ENCODE measurements around the gene PIEZO1. TPM values are rescaled to one million over a fixed set of nuclear protein-coding genes. Genes with fewer than 3 reads are reported as not detected.
A peak's percentile ranks its signal among the peaks of the same experiment; 100 is the strongest.

The PIEZO1 gene
- total RNA-seq, 1 experiment from 2014 or later: 224 TPM

GRCh38 chr16:88705076-88705684 lies 79.8 kb downstream of the PIEZO1 start:
- H3K27me3 ChIP-seq (ENCODE audit: insufficient read depth, low read length): no peaks in the 10 kb centered on the region
- CTCF ChIA-PET: interaction anchor here (0.6 to 1.1 kb wide), 3 partner anchors 25 to 594 kb away, joined by 3 to 5 read pairs (median 3); no protein-coding TSS in a partner anchor
- BruUV-seq (replicated peaks): TSS peak; percentile 64
- no peaks in the 10 kb centered on the region for H3K9me3 ChIP-seq (ENCODE audit: control insufficient read depth in 1 of 2, insufficient read depth in 1 of 2, low read depth in 1 of 2, low read length in 2 of 2)
- ATAC-seq: no peak
- TF ChIP-seq MAX (IDR thresholded peaks at IDR 0.05) (no peak), SP1 (IDR thresholded peaks at IDR 0.05; ENCODE audit: low read depth) (no peak), ZBTB33 (IDR thresholded peaks at IDR 0.05; ENCODE audit: extremely low read depth, insufficient replicate concordance, low read length) (no peak), JUND (IDR thresholded peaks at IDR 0.05) (no peak), ELF1 (IDR thresholded peaks at IDR 0.05; ENCODE audit: borderline replicate concordance, low read depth) (no peak), EZH2 (IDR thresholded peaks at IDR 0.05) (no peak), CBX3 (IDR thresholded peaks at IDR 0.05; ENCODE audit: low read depth) (no peak), FOSL1 (IDR thresholded peaks at IDR 0.05; ENCODE audit: low read depth) (no peak), CEBPB (IDR thresholded peaks at IDR 0.05; ENCODE audit: low read depth) (no peak), EZH2phosphoT487 (IDR thresholded peaks at IDR 0.05; ENCODE audit: borderline replicate concordance) (no peak), RAD21 (IDR thresholded peaks at IDR 0.05; ENCODE audit: low read depth) (no peak), SIN3A (IDR thresholded peaks at IDR 0.05; ENCODE audit: low read depth) (no peak), TCF7L2 (IDR thresholded peaks at IDR 0.05; ENCODE audit: borderline replicate concordance, extremely low read depth, insufficient read depth, insufficient read length) (no peak), POLR2AphosphoS5 (IDR thresholded peaks at IDR 0.05; ENCODE audit: low read depth, low read length) (no peak)
- TF ChIP-seq, protein P1, sequence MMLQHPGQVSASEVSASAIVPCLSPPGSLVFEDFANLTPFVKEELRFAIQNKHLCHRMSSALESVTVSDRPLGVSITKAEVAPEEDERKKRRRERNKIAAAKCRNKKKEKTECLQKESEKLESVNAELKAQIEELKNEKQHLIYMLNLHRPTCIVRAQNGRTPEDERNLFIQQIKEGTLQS (IDR thresholded peaks at IDR 0.05): no peak
- TF ChIP-seq, protein P2, sequence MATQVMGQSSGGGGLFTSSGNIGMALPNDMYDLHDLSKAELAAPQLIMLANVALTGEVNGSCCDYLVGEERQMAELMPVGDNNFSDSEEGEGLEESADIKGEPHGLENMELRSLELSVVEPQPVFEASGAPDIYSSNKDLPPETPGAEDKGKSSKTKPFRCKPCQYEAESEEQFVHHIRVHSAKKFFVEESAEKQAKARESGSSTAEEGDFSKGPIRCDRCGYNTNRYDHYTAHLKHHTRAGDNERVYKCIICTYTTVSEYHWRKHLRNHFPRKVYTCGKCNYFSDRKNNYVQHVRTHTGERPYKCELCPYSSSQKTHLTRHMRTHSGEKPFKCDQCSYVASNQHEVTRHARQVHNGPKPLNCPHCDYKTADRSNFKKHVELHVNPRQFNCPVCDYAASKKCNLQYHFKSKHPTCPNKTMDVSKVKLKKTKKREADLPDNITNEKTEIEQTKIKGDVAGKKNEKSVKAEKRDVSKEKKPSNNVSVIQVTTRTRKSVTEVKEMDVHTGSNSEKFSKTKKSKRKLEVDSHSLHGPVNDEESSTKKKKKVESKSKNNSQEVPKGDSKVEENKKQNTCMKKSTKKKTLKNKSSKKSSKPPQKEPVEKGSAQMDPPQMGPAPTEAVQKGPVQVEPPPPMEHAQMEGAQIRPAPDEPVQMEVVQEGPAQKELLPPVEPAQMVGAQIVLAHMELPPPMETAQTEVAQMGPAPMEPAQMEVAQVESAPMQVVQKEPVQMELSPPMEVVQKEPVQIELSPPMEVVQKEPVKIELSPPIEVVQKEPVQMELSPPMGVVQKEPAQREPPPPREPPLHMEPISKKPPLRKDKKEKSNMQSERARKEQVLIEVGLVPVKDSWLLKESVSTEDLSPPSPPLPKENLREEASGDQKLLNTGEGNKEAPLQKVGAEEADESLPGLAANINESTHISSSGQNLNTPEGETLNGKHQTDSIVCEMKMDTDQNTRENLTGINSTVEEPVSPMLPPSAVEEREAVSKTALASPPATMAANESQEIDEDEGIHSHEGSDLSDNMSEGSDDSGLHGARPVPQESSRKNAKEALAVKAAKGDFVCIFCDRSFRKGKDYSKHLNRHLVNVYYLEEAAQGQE (IDR thresholded peaks at IDR 0.05; ENCODE audit: low read depth): no peak
- no peaks in the 10 kb centered on the region for H3K9me2 ChIP-seq (ENCODE audit: insufficient read depth)
- no peak overlapping the region for H2AFZ ChIP-seq (ENCODE audit: low read depth, low read length, poor library complexity, severe bottlenecking)
- intact Hi-C loops (cut with micrococcal nuclease): no loop called here
- H3K27ac ChIP-seq (ENCODE audit: low read depth, low read length): peak overlapping the region; percentile 73
- H3K9ac ChIP-seq (ENCODE audit: low read length): peak overlapping the region; percentile 76
- H3K4me2 ChIP-seq (ENCODE audit: low read length): peak overlapping the region; percentile 84
- peak overlapping the region; percentile 85 to 100 for H3K4me3 ChIP-seq (replicated peaks in 1 of 2; ENCODE audit: low read depth in 1 of 2, low read length in 2 of 2)
- H3K4me1 ChIP-seq (ENCODE audit: control insufficient read depth in 1 of 2, insufficient read depth in 2 of 2, low read length in 2 of 2): peaks cover 17 to 19% of the 10 kb centered on the region in 2 experiments
- H3K79me2 ChIP-seq (ENCODE audit: insufficient read depth, low read length): peaks cover 47% of the 10 kb centered on the region
- DNase-seq (ENCODE audit: low read depth, low spot score): no peak
- H4K20me1 ChIP-seq (ENCODE audit: insufficient read depth): no peaks in the 10 kb centered on the region
- POLR2A ChIA-PET: no interaction called here
- RAD21 ChIA-PET (ENCODE audit: low non-redundant PET in 1 of 2, low total read pairs in 2 of 2, uncharacterized antibody in 2 of 2, unreplicated experiment in 2 of 2): interaction anchor here in 1 of 2 experiments (0.5 kb wide), 1 partner anchor 44 kb away, joined by 4 read pairs; no protein-coding TSS in a partner anchor
- H3K36me3 ChIP-seq (ENCODE audit: control insufficient read depth in 1 of 2, insufficient read depth in 2 of 2, low read length in 2 of 2): 0 out of 4 replicates have a peak, but pooled peaks cover 3 to 5% of the 10 kb centered on the region in 2 experiments

Data from HCT116 (cell line).